GM18861 (cell line): ENCODE results near the gene CISTR.
"Not testable (repeated sequence)": the region's sequence is repeated elsewhere in the genome, so short reads cannot be mapped to it uniquely, and the experiment has no call there.

Source experiments
- ATAC-seq: cut with Tn5 transposase; IDR thresholded peaks from one replicate; pipeline ENCODE4 v1.9.1; 2021; ENCODE audit not compliant: unreplicated experiment

Gene CISTR

DNA sequence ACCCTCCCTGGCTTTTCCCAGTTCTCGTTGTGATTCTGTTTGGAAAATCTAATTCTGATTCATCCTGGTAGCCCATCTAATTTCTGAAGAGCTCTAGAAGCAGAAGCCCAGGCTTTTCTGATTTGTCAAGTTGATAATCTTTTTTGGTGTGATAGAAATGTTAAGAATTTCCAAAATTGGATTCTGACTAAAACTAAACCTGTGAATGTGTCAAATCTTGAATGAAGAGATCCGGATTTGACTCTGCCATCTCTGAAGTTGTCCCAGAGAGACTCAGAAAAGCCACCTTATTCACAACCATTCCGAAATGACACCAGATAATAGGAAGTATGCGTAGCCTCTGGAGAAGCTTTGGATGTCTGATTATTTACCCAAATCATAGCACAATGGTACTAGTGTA, 12.8 kb upstream of the CISTR start:
- ATAC-seq = no peak

DNA sequence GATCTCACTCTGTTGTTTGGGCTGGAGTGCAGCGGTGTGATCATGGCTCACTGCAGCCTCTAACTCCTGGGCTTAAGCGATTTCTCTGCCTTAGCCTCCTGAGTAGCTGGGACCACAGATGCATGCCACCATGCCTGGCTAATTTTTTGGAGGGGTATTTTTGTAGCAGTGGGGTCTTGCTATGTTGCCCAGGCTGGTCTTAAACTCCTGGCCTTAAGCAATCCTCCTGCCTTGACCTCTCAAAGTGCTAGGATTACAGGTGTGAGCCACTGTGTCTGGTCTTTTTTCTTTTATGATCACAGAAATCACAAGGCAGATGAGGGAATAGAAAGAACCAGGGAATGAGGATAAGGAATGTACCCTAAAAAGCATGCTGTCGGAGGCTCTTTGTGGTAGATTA, 11.0 kb upstream of the CISTR start:
- not testable (repeated sequence) for ATAC-seq

- no peak for ATAC-seq
Measured at GRCh38 chr12:53761306-53761705, 9.5 kb upstream of the CISTR start.

GRCh38 chr12:53759261-53759660, 7.5 kb upstream of the CISTR start:
- ATAC-seq = no peak

- no peak for ATAC-seq
Measured at GRCh38 chr12:53758730-53759103, 6.9 kb upstream of the CISTR start.

GRCh38 chr12:53758081-53758729, 6.4 kb upstream of the CISTR start:
- ATAC-seq = no peak

GRCh38 chr12:53757101-53757770, 5.5 kb upstream of the CISTR start:
- peak; percentile 65 for ATAC-seq

DNA sequence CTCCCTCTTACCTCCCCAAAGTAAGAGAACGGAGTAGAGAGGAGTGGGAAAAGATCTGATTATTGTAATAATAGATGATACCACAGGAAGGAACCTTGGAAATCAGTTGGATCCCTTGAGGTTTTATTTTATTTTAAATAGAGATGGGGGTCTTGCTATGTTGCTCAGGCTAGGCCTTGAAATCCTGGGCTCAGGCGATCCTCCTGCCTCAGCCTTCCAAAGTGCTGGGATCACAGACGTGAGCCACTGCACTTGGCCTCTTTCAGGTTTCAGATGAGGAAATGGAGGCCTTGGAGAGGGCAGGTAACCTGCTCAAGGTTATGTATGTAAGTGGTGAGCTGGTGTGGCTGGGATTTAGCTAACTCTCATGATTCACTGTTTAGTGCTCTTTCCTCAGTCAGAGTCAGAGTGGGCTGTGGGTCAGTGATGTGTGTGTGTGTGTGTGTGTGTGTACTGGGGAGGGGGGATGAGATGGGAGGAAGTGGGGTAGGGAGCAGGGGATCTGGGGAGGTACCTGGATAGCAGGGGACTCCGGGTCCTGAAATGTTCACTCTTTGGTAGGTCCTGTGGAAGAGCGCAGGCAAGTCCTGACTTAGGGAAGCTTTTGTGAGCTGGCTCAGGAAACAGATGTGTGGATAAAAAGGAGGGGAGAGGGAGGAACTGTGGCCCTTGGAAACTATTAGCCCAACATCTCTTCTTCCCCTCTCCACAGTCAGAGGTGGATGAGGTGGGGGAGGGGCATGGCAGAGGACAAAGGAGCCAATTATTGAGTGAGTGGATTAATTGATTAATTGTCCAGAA, 4.7 kb upstream of the CISTR start:
- ATAC-seq = no peak

- ATAC-seq = no peak
Measured at GRCh38 chr12:53755893-53756292, 4.1 kb upstream of the CISTR start.

DNA sequence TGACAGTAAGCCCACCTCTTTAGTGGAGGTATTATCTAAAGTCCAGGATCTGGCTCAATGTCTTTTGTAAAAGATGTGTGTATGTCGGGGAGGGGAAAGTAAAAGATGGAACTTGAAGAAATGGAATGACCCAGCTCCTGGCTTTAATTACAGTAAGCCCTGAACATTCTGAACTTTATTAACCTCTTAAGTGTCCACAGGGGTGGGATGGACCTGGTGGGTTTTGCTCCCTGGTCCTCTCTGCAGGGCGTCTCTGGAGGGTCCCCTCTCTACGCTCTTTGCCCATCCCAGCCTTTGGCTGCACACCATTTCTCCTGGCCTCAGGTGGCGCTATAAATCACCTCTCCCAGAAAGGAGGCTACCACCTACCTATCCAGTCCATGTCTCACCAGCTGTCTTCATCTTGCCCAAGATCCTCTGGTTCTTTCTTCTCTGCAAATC, 3.7 kb upstream of the CISTR start:
- no peak for ATAC-seq

DNA sequence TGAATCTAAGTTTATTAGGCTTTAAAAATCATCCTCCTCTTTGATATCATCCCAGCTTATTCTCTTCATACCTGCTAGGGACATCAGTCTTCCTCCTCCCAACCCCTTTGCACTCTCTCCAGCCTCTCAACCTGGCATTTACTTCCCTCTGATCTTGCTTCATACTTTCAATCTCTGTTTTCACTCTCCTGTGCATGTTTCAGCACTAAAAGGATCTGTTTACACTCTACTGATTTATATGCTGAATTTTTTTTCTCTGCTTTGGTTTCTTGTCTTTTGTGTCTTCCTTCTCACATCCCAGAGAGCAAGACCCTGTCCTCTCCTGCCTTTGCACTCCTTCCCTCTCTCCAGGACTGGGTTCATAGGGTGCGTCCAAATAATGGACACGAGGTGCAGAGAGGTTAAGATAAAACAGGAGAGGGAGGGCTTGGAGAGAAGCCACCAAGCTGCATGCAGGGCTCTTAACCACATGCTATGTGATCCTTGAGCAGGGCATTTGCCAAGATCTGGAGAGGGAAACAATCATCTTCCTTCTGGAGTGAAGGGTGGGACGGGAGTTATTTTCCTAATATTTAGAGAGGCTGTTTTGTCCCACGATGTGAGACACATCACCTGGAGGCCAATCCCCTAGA, 3.0 kb upstream of the CISTR start:
- ATAC-seq = no peak

GRCh38 chr12:53754188-53754585, 2.4 kb upstream of the CISTR start:
- ATAC-seq = no peak

DNA sequence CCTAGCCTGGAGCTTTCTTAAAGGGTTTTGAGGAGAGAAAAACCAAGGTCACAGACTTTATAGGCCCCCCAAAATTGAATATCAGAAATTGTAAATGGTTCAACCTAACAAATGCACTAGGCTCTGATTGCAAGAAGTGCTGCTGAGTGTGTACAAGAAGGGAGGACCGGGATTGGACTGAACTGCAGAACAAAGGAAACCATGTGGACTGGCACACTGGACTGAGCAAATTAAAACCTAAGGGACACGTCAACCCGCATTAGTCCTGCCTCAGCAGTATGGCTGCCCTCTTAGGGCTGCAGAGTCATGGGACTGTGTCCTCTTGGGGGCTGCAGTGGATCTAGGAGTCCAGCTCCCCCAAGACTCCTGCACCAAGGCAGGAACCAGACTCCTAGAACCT, 842 bp upstream of the CISTR start:
- ATAC-seq = no peak

GRCh38 chr12:53752192-53752601, 418 bp upstream of the CISTR start:
- no peak for ATAC-seq

- no peak for ATAC-seq
Measured at GRCh38 chr12:53750812-53751335, 905 bp downstream of the CISTR start.

DNA sequence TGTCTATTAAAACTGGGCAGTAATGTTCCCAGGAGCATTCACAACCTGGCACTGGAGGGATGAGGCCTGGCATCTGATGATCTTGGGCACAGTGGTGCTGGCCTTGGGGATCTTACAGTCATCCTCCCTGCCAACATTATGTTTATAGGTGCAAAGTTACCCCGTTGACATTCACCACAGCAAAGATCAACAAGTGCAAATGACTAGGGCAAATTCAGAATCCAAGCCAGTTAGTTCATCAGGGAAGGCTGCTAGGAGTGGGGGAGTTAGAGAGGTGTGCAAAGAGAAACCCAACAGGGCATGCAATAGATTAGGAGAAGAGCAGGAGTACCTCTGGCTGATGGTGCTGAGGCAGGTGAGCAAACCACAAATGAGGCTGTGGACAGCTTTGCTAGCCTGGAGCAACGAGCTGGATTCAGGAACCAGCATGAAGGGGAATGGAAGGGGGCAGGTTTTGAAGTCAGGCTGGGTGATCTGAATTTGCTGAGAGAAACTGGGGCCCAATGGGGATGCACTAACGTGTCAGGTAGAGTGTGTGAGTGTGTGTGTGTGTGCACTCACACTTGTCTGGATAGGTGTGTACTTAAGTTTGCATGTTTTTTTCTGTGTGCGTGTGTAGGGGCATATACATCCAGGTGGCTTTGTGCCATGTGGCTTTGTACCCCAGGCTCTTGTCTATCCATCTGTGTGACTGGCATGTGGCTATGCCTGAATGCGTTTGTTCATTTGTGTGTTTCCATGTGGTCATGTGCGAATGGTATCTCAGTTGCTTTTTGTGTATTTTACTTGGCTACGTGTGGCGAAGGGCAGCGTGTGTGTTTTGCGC, 1.6 kb downstream of the CISTR start:
- no peak for ATAC-seq

DNA sequence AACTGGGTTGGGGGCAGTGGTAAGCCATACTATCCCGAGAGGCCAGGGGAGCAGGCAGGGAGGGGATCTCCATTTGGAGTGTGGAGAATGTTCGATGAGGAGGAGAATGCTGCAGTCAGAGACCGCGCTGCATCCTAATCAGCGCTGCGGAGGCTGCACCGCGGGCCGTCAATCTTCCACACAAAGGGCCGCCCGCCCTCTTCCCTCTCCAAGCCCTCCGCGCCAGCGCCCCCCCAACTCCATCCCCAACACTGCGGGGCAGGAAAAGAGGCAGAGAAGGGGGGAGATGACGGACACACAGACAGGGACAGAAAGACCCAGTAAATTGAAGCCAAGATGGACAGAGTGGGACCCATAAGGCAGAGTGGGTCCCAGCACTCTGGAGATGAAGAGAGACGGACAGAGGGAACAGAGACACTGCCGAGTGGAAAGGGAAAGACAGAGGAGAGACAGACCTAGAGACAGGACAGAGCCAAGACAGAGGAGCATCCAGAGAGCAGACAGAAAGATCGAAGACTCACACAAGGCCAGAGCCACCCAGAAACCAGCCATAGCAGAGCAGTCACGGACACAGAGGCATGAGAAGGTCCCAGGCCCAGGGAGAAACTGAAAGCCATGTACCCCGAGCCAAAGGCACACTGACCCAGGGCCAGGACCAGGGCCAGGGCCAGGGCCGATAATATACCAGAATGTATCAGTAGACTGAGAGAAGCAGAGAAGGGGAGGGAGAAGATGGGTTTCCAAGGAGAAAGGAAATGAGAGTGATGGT, 3.5 kb downstream of the CISTR start:
- ATAC-seq = no peak

- ATAC-seq = no peak
Measured at GRCh38 chr12:53747095-53747494, 4.7 kb downstream of the CISTR start.

GRCh38 chr12:53746592-53747092, 5.1 kb downstream of the CISTR start:
- ATAC-seq = peak; percentile 31

DNA sequence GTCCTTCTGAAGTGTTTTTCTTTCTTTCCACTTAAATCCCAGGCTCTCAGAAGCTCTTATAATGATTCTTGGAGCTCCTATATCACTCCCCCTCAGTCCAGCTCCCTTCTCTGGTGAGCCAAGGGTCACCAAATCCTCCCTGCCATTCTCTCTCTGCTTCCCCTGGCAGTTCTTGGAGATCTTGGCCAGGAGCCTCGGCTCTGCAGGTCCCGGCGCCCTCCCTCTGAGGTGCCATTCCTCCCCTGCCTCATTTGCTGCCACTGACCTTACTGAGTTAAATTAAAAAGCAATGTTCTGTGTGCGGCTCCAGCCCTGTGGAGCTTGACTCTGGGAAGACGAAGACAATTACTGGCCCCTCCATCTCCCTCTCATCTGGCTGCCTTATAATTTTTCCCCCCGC, 7.0 kb downstream of the CISTR start:
- no peak for ATAC-seq
